ENCODE results near the gene GDPGP1.

The GDPGP1 gene

GRCh38 chr15:90232196-90232595 is 1.8 kb upstream of the GDPGP1 start:
- H3K4me3 ChIP-seq (replicated peaks; ENCODE audit: low read depth, low read length) = peak overlapping the region; percentile 82
- DNase-seq (ENCODE audit: extremely low read depth, low read depth) = no peak
- no peak for TF ChIP-seq CTCF (IDR thresholded peaks at IDR 0.05; ENCODE audit: low read depth, low read length, missing control alignments)

GRCh38 chr15:90232941-90233386 is 1.0 kb upstream of the GDPGP1 start:
- H3K4me3 ChIP-seq (replicated peaks; ENCODE audit: low read depth, low read length) = peak overlapping the region; percentile 82
- no peak for DNase-seq (ENCODE audit: extremely low read depth, low read depth)
- no peak for TF ChIP-seq CTCF (IDR thresholded peaks at IDR 0.05; ENCODE audit: low read depth, low read length, missing control alignments)

- peak within 1 kb of the TSS; percentile 82 for H3K4me3 ChIP-seq (replicated peaks; ENCODE audit: low read depth, low read length)
- TF ChIP-seq CTCF (IDR thresholded peaks at IDR 0.05; ENCODE audit: low read depth, low read length, missing control alignments) = peak; percentile 39
- DNase-seq (ENCODE audit: extremely low read depth, low read depth) = peak; percentile 70
Observed at GRCh38 chr15:90233387-90234095, 468 bp upstream of the GDPGP1 start, which contains the start of gene CIB1. TSS of gene CIB1 (minus strand) at chr15:90233941. CDS start at chr15:90233885, 56 bp downstream.

GRCh38 chr15:90239371-90239770 is 5.4 kb downstream of the GDPGP1 start:
- no peak for DNase-seq (ENCODE audit: extremely low read depth, low read depth)
- no peak for TF ChIP-seq CTCF (IDR thresholded peaks at IDR 0.05; ENCODE audit: low read depth, low read length, missing control alignments)
- H3K4me3 ChIP-seq (replicated peaks; ENCODE audit: low read depth, low read length) = no peak overlapping the region

- DNase-seq (ENCODE audit: extremely low read depth, low read depth) = no peak
- H3K4me3 ChIP-seq (replicated peaks; ENCODE audit: low read depth, low read length) = no peak overlapping the region
- TF ChIP-seq CTCF (IDR thresholded peaks at IDR 0.05; ENCODE audit: low read depth, low read length, missing control alignments) = no peak
Observed at GRCh38 chr15:90240856-90241255, 6.8 kb downstream of the GDPGP1 start.

GRCh38 chr15:90241343-90242192 is 7.6 kb downstream of the GDPGP1 start:
- DNase-seq (ENCODE audit: extremely low read depth, low read depth) = no peak
- no peak for TF ChIP-seq CTCF (IDR thresholded peaks at IDR 0.05; ENCODE audit: low read depth, low read length, missing control alignments)
- H3K4me3 ChIP-seq (replicated peaks; ENCODE audit: low read depth, low read length) = no peak overlapping the region
